Coronary artery (tissue), 2 donors: ENCODE results near the gene HLX.

Experiments
- DNase-seq: peaks from one replicate; pipeline ENCODE4 v3.0.0-alpha.2; 2017; ENCODE audit warnings: low spot score
- H3K27ac ChIP-seq, 2 donors: fragments of 200-600 bp; sonication (generic); one replicate each; pipeline ENCODE4 v1.5.1; 2016 to 2019
- H3K4me3 ChIP-seq: fragments of 200-600 bp; sonication (generic); 2 replicates; pipeline ENCODE4 v1.5.1; 2016; ENCODE audit warnings: mild to moderate bottlenecking, moderate library complexity
- TF ChIP-seq, protein P1 (sequence below): fragments of 200-600 bp; sonication (generic); IDR thresholded peaks from one replicate; pipeline ENCODE4 v1.5.1; 2019; ENCODE audit warnings: antibody characterized with exemption

Gene HLX

GRCh38 chr1:220905650-220906560, 26.7 kb downstream of the HLX start:
- no peak overlapping the region for H3K4me3 ChIP-seq
- DNase-seq, result no peak
- TF ChIP-seq, protein P1, sequence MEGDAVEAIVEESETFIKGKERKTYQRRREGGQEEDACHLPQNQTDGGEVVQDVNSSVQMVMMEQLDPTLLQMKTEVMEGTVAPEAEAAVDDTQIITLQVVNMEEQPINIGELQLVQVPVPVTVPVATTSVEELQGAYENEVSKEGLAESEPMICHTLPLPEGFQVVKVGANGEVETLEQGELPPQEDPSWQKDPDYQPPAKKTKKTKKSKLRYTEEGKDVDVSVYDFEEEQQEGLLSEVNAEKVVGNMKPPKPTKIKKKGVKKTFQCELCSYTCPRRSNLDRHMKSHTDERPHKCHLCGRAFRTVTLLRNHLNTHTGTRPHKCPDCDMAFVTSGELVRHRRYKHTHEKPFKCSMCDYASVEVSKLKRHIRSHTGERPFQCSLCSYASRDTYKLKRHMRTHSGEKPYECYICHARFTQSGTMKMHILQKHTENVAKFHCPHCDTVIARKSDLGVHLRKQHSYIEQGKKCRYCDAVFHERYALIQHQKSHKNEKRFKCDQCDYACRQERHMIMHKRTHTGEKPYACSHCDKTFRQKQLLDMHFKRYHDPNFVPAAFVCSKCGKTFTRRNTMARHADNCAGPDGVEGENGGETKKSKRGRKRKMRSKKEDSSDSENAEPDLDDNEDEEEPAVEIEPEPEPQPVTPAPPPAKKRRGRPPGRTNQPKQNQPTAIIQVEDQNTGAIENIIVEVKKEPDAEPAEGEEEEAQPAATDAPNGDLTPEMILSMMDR, result no peak
- no peak overlapping the region for H3K27ac ChIP-seq

- no peak overlapping the region for H3K4me3 ChIP-seq
- DNase-seq, result no peak
- TF ChIP-seq, protein P1, result no peak
- H3K27ac ChIP-seq, result no peak overlapping the region
Measured at GRCh38 chr1:220906561-220907334, 27.5 kb downstream of the HLX start.

- Histone ChIP-seq H3K4me3 (no peak overlapping the region), H3K27ac (no peak overlapping the region)
- TF ChIP-seq, protein P1, result no peak
- no peak for DNase-seq
Measured at GRCh38 chr1:220908757-220909156, 29.5 kb downstream of the HLX start.

DNA sequence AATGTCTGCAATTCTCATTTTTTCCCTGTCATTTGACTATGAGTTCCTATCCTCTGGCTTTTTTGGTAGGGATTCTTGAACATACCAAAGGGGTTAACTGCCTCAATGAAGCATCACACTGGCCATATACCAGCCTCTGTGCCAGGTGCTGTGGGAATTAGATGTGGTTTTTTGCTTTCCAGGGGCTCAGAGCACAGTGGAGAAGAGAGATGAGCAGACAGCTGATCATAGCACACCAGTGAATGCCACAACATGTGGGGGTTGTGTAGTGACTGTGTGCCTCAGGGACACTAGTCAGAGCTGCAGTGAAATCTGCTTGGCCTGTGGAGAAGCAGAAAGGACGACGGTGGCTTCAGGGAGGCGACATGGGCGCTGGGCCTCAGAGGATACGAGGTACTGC, 30.8 kb downstream of the HLX start:
- DNase-seq, result no peak

GRCh38 chr1:220914283-220915116, 35.3 kb downstream of the HLX start:
- DNase-seq, result no peak
- H3K27ac ChIP-seq, result no peak overlapping the region

More for the DNA sequence above, 30.8 kb downstream of the HLX start:
- H3K27ac ChIP-seq, result no peak overlapping the region
- TF ChIP-seq, protein P1, result no peak
- no peak overlapping the region for H3K4me3 ChIP-seq

DNA sequence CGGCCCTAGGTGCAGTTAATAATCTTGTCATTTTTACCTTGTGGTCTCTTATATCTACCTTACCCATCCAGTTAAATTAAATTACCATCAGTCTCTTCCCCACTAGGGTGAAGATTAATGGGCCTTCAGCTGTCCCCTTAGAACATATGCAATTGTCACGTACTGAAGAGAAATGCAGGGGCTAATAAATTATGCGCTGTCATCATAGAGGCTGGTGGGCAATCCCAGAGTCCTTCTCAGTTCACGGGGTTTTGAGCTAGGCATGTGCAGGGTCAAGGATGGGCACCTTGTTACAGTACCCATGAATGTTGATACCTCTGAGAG, 35.8 kb downstream of the HLX start:
- no peak for DNase-seq
- Histone ChIP-seq H3K27ac (no peak overlapping the region), H3K4me3 (no peak overlapping the region)
- TF ChIP-seq, protein P1, result no peak

More at GRCh38 chr1:220914283-220915116, 35.3 kb downstream of the HLX start:
- TF ChIP-seq, protein P1, result no peak
- no peak overlapping the region for H3K4me3 ChIP-seq
